ENCODE data around the gene RNASE12.
"Not testable (repeated sequence)": the region's sequence is repeated elsewhere in the genome, so short reads cannot be mapped to it uniquely, and the experiment has no call there.

Gene RNASE12

GRCh38 chr14:20578784-20579502 lies 12.2 kb downstream of the RNASE12 start:
- DNase-seq (ENCODE audit: low spot score), result no peak

GRCh38 chr14:20578325-20578724 lies 12.9 kb downstream of the RNASE12 start:
- DNase-seq (ENCODE audit: low spot score), result no peak

GRCh38 chr14:20572382-20572990 lies 18.7 kb downstream of the RNASE12 start:
- not testable (repeated sequence) for DNase-seq (ENCODE audit: low spot score)

- not testable (repeated sequence) for DNase-seq (ENCODE audit: low spot score)
Observed at GRCh38 chr14:20570720-20571119, 20.5 kb downstream of the RNASE12 start.

GRCh38 chr14:20569865-20570264 lies 21.3 kb downstream of the RNASE12 start:
- DNase-seq (ENCODE audit: low spot score), result not testable (repeated sequence)

GRCh38 chr14:20569066-20569465 lies 22.1 kb downstream of the RNASE12 start:
- no peak for DNase-seq (ENCODE audit: low spot score)

GRCh38 chr14:20568393-20568792 lies 22.8 kb downstream of the RNASE12 start:
- DNase-seq (ENCODE audit: low spot score), result no peak

GRCh38 chr14:20567199-20567598 lies 24.0 kb downstream of the RNASE12 start:
- not testable (repeated sequence) for DNase-seq (ENCODE audit: low spot score)

GRCh38 chr14:20564501-20564997 lies 26.6 kb downstream of the RNASE12 start:
- no peak for DNase-seq (ENCODE audit: low spot score)

- no peak for DNase-seq (ENCODE audit: low spot score)
Observed at GRCh38 chr14:20563971-20564370, 27.2 kb downstream of the RNASE12 start.

GRCh38 chr14:20560961-20561360 lies 30.2 kb downstream of the RNASE12 start, which contains the start of gene RNASE9:
TSS of gene RNASE9 (minus strand) at chr14:20561047.
- DNase-seq (ENCODE audit: low spot score), result no peak

- DNase-seq (ENCODE audit: low spot score), result no peak
Observed at GRCh38 chr14:20559461-20559904, 31.7 kb downstream of the RNASE12 start.

GRCh38 chr14:20557212-20557542 lies 34.0 kb downstream of the RNASE12 start:
- DNase-seq (ENCODE audit: low spot score), result no peak

- no peak for DNase-seq (ENCODE audit: low spot score)
Observed at GRCh38 chr14:20556500-20557211, 34.5 kb downstream of the RNASE12 start.

- DNase-seq (ENCODE audit: low spot score), result no peak
Observed at GRCh38 chr14:20555845-20556244, 35.3 kb downstream of the RNASE12 start.

GRCh38 chr14:20553024-20553423 lies 38.2 kb downstream of the RNASE12 start:
- DNase-seq (ENCODE audit: low spot score), result no peak

GRCh38 chr14:20551606-20552005 lies 39.6 kb downstream of the RNASE12 start:
- DNase-seq (ENCODE audit: low spot score), result no peak

- DNase-seq (ENCODE audit: low spot score), result no peak
Observed at GRCh38 chr14:20550926-20551325, 40.2 kb downstream of the RNASE12 start.

GRCh38 chr14:20548414-20549158 lies 42.6 kb downstream of the RNASE12 start:
- no peak for DNase-seq (ENCODE audit: low spot score)

GRCh38 chr14:20546877-20547276 lies 44.3 kb downstream of the RNASE12 start:
- no peak for DNase-seq (ENCODE audit: low spot score)
